Muscle layer of duodenum (tissue), 2 donors: Measurements from ENCODE around the gene ACAA1.

Source experiments
- H3K27ac ChIP-seq: one replicate; pipeline ENCODE4 v1.7.0; 2013; ENCODE audit warnings: mild to moderate bottlenecking, low read length
- H3K27me3 ChIP-seq: one replicate; pipeline ENCODE4 v1.7.0; 2013; ENCODE audit warnings: low read depth, mild to moderate bottlenecking, control low read depth, low read length
- H3K36me3 ChIP-seq, 2 donors: one replicate each; pipeline ENCODE4 v1.7.0; 2013; ENCODE audit warnings: low read length in 2 of 2, control low read depth in 1 of 2, mild to moderate bottlenecking in 1 of 2; ENCODE audit not compliant: insufficient read depth in 2 of 2, control insufficient read depth in 1 of 2
- H3K4me1 ChIP-seq, 2 donors: one replicate each; pipeline ENCODE4 v1.7.0; 2013; ENCODE audit warnings: low read length in 2 of 2, mild to moderate bottlenecking in 2 of 2, control low read depth in 1 of 2, moderate library complexity in 1 of 2; ENCODE audit not compliant: insufficient read depth in 2 of 2, control insufficient read depth in 1 of 2
- H3K4me3 ChIP-seq, 2 donors: one replicate each; pipeline ENCODE4 v1.7.0; 2013; ENCODE audit warnings: low read length in 2 of 2, low read depth in 1 of 2, mild to moderate bottlenecking in 1 of 2
- H3K9me3 ChIP-seq, 2 donors: one replicate each; pipeline ENCODE4 v1.7.0; 2013; ENCODE audit warnings: low read length in 2 of 2, control low read depth in 1 of 2, mild to moderate bottlenecking in 1 of 2; ENCODE audit not compliant: control insufficient read depth in 1 of 2
- donor health status: healthy.

ACAA1 gene

GRCh38 chr3:38152609-38153008 lies 15.7 kb upstream of the ACAA1 start:
- Histone ChIP-seq H3K36me3 (no peaks in the 10 kb centered on the region), H3K4me1 (no peaks in the 10 kb centered on the region), H3K27me3 (no peaks in the 10 kb centered on the region), H3K9me3 (no peaks in the 10 kb centered on the region), H3K4me3 (no peak overlapping the region), H3K27ac (no peak overlapping the region)

DNA sequence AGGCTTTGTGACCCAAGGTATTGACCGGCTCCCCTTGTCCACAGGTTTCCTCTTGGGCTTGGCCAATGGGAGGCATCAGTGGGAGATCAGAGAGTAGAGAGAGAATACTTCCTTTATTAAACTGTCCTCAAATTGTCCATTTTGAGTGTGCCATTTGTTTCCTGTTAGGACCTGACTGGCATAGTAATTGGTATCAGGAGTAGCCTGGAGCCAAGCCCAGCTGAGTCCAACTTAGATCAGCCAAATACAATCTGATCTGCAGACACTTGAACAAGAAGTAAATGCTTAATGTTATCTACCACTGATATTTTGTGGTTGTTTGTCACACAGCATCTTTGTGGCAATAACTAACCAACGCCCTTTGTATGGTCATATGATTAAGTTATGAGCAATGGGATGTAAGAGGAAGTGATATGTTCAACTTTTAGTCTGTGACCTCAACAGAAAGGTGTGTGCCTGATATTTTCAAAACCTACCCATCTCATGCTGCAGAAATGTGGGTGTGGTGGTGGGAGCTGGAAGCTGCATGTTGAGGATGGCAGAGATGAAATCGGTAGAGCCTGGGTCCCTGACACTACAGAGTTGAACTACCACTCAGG lies 14.8 kb upstream of the ACAA1 start:
- Histone ChIP-seq H3K27ac (no peak overlapping the region), H3K27me3 (no peaks in the 10 kb centered on the region)

GRCh38 chr3:38150780-38151528 lies 14.0 kb upstream of the ACAA1 start:
- H3K27ac ChIP-seq: no peak overlapping the region
- H3K36me3 ChIP-seq: no peaks in the 10 kb centered on the region
- no peaks in the 10 kb centered on the region for H3K27me3 ChIP-seq
- no peak overlapping the region for H3K4me3 ChIP-seq
- no peaks in the 10 kb centered on the region for H3K4me1 ChIP-seq
- H3K9me3 ChIP-seq: no peaks in the 10 kb centered on the region

More for the DNA sequence above, 14.8 kb upstream of the ACAA1 start:
- no peaks in the 10 kb centered on the region for H3K9me3 ChIP-seq
- H3K4me3 ChIP-seq: no peak overlapping the region
- H3K36me3 ChIP-seq: no peaks in the 10 kb centered on the region
- no peaks in the 10 kb centered on the region for H3K4me1 ChIP-seq

DNA sequence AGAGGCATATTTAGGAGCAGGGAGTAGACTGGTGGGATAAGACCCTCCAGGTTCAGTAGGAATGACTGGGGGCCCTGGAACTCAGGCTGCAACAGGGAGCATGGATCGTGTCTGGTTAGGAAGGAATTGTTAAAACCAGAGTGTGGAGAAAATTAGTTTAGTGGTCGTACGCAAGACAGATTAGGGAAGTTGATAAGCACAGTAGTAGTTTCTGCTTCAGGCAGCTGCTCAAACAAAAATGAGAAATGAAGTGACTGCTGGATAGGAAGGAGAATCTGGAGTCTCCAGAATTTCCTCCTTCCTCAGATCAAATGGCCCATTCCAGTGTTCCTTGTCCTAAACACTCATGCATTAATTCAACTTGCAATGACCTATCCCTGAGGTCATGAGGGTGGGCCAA lies 12.8 kb upstream of the ACAA1 start:
- no peaks in the 10 kb centered on the region for H3K9me3 ChIP-seq
- H3K27me3 ChIP-seq: no peaks in the 10 kb centered on the region
- H3K36me3 ChIP-seq: no peaks in the 10 kb centered on the region
- no peaks in the 10 kb centered on the region for H3K4me1 ChIP-seq
- no peak overlapping the region for H3K27ac ChIP-seq
- H3K4me3 ChIP-seq: no peak overlapping the region

DNA sequence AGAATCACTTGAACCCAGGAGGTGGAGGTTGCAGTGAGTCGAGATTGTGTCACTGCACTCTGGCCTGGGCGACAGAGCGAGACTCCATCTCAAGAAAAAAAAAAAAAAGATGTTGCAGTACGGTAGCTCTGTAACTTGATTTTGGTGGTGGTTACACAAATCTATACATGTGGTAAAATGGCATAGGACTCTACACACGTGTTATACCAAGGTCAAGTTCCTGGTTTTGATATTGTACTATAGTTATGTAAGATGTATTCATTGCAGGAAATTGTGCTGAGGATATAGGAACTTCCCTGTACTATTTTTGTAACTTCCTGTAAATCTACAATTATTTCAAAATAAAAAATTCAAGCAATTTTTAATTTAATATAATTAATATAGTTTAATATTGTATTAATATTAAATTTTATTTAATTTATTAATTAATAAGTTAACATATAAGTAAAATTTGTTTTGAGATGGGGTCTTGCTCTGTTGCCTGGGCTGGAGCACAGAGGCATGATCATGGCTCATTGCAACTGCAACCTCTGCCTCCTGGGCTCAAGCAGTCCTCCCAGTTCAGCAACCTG lies 11.5 kb upstream of the ACAA1 start:
- H3K4me1 ChIP-seq: no peaks in the 10 kb centered on the region
- no peaks in the 10 kb centered on the region for H3K36me3 ChIP-seq
- H3K4me3 ChIP-seq: no peak overlapping the region
- H3K27ac ChIP-seq: no peak overlapping the region
- H3K9me3 ChIP-seq: no peaks in the 10 kb centered on the region
- no peaks in the 10 kb centered on the region for H3K27me3 ChIP-seq

DNA sequence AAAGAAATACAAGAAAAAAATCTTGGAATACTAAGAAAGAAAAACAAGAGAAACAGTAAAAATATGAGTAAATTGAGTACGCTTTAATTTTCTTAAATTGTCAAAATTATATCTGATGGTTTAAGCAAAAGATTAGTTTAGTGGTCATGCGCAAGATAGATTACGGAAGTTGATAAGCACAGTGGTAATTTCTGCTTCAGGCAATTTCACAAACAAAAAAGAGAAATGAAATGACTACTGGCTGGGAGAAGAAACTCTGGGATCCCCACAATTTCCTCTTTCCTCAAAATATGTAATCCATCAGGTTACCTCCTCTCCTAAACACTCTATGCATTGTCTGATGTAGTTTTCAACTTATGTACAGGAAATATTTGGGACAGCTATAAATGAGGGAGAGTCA lies 10.5 kb upstream of the ACAA1 start:
- no peaks in the 10 kb centered on the region for H3K4me1 ChIP-seq
- no peak overlapping the region for H3K27ac ChIP-seq
- H3K27me3 ChIP-seq: no peaks in the 10 kb centered on the region
- no peak overlapping the region for H3K4me3 ChIP-seq
- H3K9me3 ChIP-seq: no peaks in the 10 kb centered on the region
- H3K36me3 ChIP-seq: peaks cover 2 to 3% of the 10 kb centered on the region in 2 donors

GRCh38 chr3:38146504-38146903 lies 9.6 kb upstream of the ACAA1 start:
- peaks cover 10 to 12% of the 10 kb centered on the region in 2 donors for H3K36me3 ChIP-seq
- no peak overlapping the region for H3K27ac ChIP-seq
- H3K27me3 ChIP-seq: no peaks in the 10 kb centered on the region
- H3K4me3 ChIP-seq: no peak overlapping the region
- no peaks in the 10 kb centered on the region for H3K9me3 ChIP-seq
- no peaks in the 10 kb centered on the region for H3K4me1 ChIP-seq

DNA sequence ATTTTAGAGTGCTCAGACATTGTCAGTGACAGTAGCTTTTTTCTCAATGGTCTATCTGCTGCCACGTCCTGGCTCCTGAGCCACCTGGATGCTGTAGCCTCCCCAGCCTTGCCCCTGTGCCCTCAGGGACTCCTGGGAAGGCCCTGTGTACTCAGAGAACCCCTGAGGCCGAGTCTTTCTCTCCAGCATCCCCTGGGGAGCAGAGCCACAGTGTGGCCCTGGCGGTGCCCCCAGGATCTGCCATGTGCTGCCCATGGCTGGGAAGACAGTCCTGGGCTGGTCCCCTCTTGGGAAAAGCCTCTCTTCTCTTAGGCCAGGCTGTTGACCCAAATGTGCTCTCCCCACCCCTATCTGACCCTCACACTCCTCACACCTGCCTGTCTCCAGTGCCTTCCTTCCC lies 6.6 kb upstream of the ACAA1 start:
- Histone ChIP-seq H3K27me3 (no peaks in the 10 kb centered on the region), H3K36me3 (peaks cover 19 to 21% of the 10 kb centered on the region in 2 donors), H3K4me1 (peaks cover 10 to 11% of the 10 kb centered on the region in 2 donors), H3K9me3 (no peaks in the 10 kb centered on the region), H3K4me3 (no peak overlapping the region), H3K27ac (no peak overlapping the region)

DNA sequence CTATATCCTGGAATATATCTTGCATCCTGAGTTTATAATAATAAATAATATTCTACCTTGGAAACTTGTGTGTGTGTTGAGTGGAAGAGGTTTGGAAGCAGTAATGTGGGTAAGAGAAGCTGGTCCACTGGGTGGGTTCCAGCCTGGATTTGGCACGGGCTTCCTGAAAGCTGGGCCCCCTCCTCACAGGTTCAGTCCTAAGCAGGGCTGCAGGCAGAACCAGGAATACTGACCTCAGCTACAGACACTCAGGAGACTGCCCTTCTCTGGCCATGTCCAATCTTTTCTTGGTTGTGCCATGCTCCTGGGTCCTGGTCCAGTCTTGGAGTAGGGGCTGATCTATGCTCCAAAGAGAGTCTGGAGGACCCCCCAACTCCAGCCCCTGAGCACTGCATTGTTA lies 6.0 kb upstream of the ACAA1 start:
- H3K4me3 ChIP-seq: no peak overlapping the region
- no peaks in the 10 kb centered on the region for H3K9me3 ChIP-seq
- peaks cover 10 to 13% of the 10 kb centered on the region in 2 donors for H3K4me1 ChIP-seq
- H3K36me3 ChIP-seq: peaks cover 19 to 21% of the 10 kb centered on the region in 2 donors
- H3K27me3 ChIP-seq: no peaks in the 10 kb centered on the region
- no peak overlapping the region for H3K27ac ChIP-seq

DNA sequence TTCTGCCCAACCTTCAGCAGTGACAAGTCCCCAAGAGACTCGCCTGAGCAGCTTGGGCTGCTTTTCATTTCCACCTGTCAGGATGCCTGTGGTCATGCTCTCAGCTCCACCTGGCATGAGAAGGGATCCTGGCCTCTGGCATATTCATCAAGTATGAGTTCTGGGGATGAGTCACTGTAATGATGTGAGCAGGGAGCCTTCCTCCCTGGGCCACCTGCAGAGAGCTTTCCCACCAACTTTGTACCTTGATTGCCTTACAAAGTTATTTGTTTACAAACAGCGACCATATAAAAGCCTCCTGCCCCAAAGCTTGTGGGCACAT lies 5.0 kb upstream of the ACAA1 start:
- peaks cover 13 to 16% of the 10 kb centered on the region in 2 donors for H3K4me1 ChIP-seq
- H3K9me3 ChIP-seq: no peaks in the 10 kb centered on the region
- no peaks in the 10 kb centered on the region for H3K27me3 ChIP-seq
- H3K27ac ChIP-seq: no peak overlapping the region
- no peak overlapping the region for H3K4me3 ChIP-seq
- H3K36me3 ChIP-seq: peaks cover 19 to 21% of the 10 kb centered on the region in 2 donors

DNA sequence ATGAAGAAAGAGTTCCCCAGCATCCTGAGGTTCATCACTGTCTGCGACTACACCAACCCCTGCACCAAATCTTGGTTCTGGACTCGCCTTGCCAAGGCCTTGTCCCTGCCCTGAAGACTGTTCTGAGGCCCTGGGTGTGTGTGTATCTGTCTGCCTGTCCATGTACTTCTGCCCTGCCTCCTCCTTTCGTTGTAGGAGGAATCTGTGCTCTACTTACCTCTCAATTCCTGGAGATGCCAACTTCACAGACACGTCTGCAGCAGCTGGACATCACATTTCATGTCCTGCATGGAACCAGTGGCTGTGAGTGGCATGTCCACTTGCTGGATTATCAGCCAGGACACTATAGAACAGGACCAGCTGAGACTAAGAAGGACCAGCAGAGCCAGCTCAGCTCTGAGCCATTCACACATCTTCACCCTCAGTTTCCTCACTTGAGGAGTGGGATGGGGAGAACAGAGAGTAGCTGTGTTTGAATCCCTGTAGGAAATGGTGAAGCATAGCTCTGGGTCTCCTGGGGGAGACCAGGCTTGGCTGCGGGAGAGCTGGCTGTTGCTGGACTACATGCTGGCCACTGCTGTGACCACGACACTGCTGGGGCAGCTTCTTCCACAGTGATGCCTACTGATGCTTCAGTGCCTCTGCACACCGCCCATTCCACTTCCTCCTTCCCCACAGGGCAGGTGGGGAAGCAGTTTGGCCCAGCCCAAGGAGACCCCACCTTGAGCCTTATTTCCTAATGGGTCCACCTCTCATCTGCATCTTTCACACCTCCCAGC lies 4.4 kb upstream of the ACAA1 start:
- Histone ChIP-seq H3K4me1 (peaks cover 13 to 16% of the 10 kb centered on the region in 2 donors), H3K27ac (no peak overlapping the region), H3K36me3 (peaks cover 19 to 21% of the 10 kb centered on the region in 2 donors), H3K4me3 (no peak overlapping the region), H3K9me3 (no peaks in the 10 kb centered on the region), H3K27me3 (no peaks in the 10 kb centered on the region)
